H1 (cell line): Measurements from ENCODE around the gene ARGLU1. TPM values are rescaled to one million over a fixed set of nuclear protein-coding genes. Genes with fewer than 3 reads are reported as not detected.

Experiments used
- CTCF ChIA-PET: fragments of 300-600 bp; sonication (Branson Sonifier 250); formaldehyde crosslinking; loops from one replicate; lab custom pipeline; 2021; ENCODE audit not compliant: partially characterized antibody; lab: Charles Lee
- POLR2A ChIA-PET: fragments of 300-600 bp; sonication (Branson Sonifier 250); formaldehyde crosslinking; loops from one replicate; lab custom pipeline; 2021; ENCODE audit warnings: inconsistent platforms; ENCODE audit not compliant: partially characterized antibody; lab: Charles Lee
- DNase-seq, 2 experiments: peaks; one replicate each; pipeline versions ENCODE4 v3.0.0 to v3.0.0-alpha.2; 2010 to 2022; ENCODE audit warnings: low spot score in 2 of 2, low read depth in 1 of 2, mixed read lengths in 1 of 2
- FAIRE-seq: peaks from 2 replicates; lab custom pipeline; 2011; peaks lifted over from hg19 to GRCh38; lab: Jason Lieb, UNC
- H2AFZ ChIP-seq: 2 replicates; pipeline ENCODE4 v1.8.1; 2012; ENCODE audit warnings: low read length, inconsistent platforms
- H2AK5ac ChIP-seq: 2 replicates; pipeline ENCODE4 v1.6.1; 2013; ENCODE audit warnings: low read depth, low read length
- H2BK120ac ChIP-seq: replicated peaks from 2 replicates; pipeline ENCODE3; 2013; ENCODE audit warnings: low read depth, low read length, inconsistent platforms
- H2BK12ac ChIP-seq: 2 replicates; pipeline ENCODE4 v1.6.1; 2013; ENCODE audit warnings: low read depth, low read length
- H2BK15ac ChIP-seq: 2 replicates; pipeline ENCODE4 v1.6.1; 2013; ENCODE audit warnings: low read length
- H2BK20ac ChIP-seq: 2 replicates; pipeline ENCODE4 v1.6.1; 2013; ENCODE audit warnings: low read length
- H2BK5ac ChIP-seq: 2 replicates; pipeline ENCODE4 v1.6.1; 2013; ENCODE audit warnings: low read depth, low read length
- H3K14ac ChIP-seq: 2 replicates; pipeline ENCODE4 v1.6.1; 2013; ENCODE audit warnings: inconsistent platforms; ENCODE audit not compliant: insufficient read length
- H3K18ac ChIP-seq: 2 replicates; pipeline ENCODE4 v1.6.1; 2013; ENCODE audit warnings: low read length; ENCODE audit errors: extremely low read depth
- H3K23ac ChIP-seq: 2 replicates; pipeline ENCODE4 v1.6.1; 2013; ENCODE audit warnings: inconsistent platforms; ENCODE audit not compliant: insufficient read length
- H3K23me2 ChIP-seq: 2 replicates; pipeline ENCODE4 v1.6.1; 2013; ENCODE audit warnings: low read depth, low read length
- H3K27ac ChIP-seq: 2 replicates; pipeline ENCODE4 v1.6.1; 2011; ENCODE audit warnings: low read depth, low read length, inconsistent platforms
- H3K27me3 ChIP-seq, 4 experiments: replicated peaks in 1 of 4; 1 replicate in 1 of 4; 2 replicates in 3 of 4; pipeline versions ENCODE4 v1.6.1 to v1.8.1; 2011 to 2013; ENCODE audit warnings: low read length in 3 of 4, mild to moderate bottlenecking in 3 of 4, inconsistent platforms in 2 of 4, mixed read lengths in 2 of 4, moderate library complexity in 1 of 4; ENCODE audit not compliant: control insufficient read depth in 3 of 4, insufficient read depth in 3 of 4; ENCODE audit errors: extremely low read depth in 1 of 4
- H3K36me3 ChIP-seq, 4 experiments: 2 replicates each; pipeline versions ENCODE4 v1.6.1 to v1.8.1; 2011 to 2013; ENCODE audit warnings: mild to moderate bottlenecking in 4 of 4, low read length in 3 of 4, moderate library complexity in 2 of 4, control low read depth in 1 of 4, inconsistent platforms in 1 of 4; ENCODE audit not compliant: insufficient read depth in 4 of 4, control insufficient read depth in 2 of 4
- H3K4ac ChIP-seq: replicated peaks from 2 replicates; pipeline ENCODE3; 2013; ENCODE audit warnings: low read length, low read depth, mixed read lengths, inconsistent platforms; ENCODE audit not compliant: insufficient read length
- H3K4me1 ChIP-seq, 4 experiments: replicated peaks in 1 of 4; 1 replicate in 1 of 4; 2 replicates in 3 of 4; pipeline versions ENCODE4 v1.6.1 to v1.8.1; 2011 to 2013; ENCODE audit warnings: low read length in 3 of 4, inconsistent platforms in 2 of 4, mixed read lengths in 1 of 4; ENCODE audit not compliant: insufficient read depth in 4 of 4, control insufficient read depth in 3 of 4
- H3K4me2 ChIP-seq, 2 experiments: 2 replicates each; pipeline versions ENCODE4 v1.6.1 to v1.8.1; 2011 to 2013; ENCODE audit warnings: low read depth in 2 of 2, low read length in 2 of 2, control low read depth in 1 of 2, inconsistent platforms in 1 of 2, mild to moderate bottlenecking in 1 of 2; ENCODE audit not compliant: insufficient read depth in 1 of 2
- H3K4me3 ChIP-seq, 4 experiments: fragments of 200-600, 300-600 bp in 1 of 4; sonication (generic), shearing (Covaris generic), sonication (Bioruptor Twin) in 1 of 4; 2 replicates each; pipeline versions ENCODE4 v1.5.1 to v1.8.1; 2011 to 2016; ENCODE audit warnings: low read length in 4 of 4, low read depth in 3 of 4, control low read depth in 2 of 4, inconsistent platforms in 2 of 4, mild to moderate bottlenecking in 2 of 4, mixed read lengths in 1 of 4, moderate library complexity in 1 of 4; ENCODE audit not compliant: insufficient read depth in 2 of 4; ENCODE audit errors: extremely low read depth in 1 of 4
- H3K56ac ChIP-seq: replicated peaks from 2 replicates; pipeline ENCODE3; 2013; ENCODE audit warnings: low read depth, mild to moderate bottlenecking, mixed read lengths, low read length, inconsistent platforms; ENCODE audit not compliant: insufficient read length
- H3K79me1 ChIP-seq: 2 replicates; pipeline ENCODE4 v1.6.1; 2013; ENCODE audit warnings: low read depth, low read length, control low read depth
- H3K79me2 ChIP-seq, 2 experiments: 2 replicates each; pipeline versions ENCODE4 v1.6.1 to v1.8.1; 2012 to 2013; ENCODE audit warnings: low read length in 2 of 2, mild to moderate bottlenecking in 2 of 2, inconsistent platforms in 1 of 2; ENCODE audit not compliant: insufficient read depth in 2 of 2, control insufficient read depth in 1 of 2
- H3K9ac ChIP-seq, 4 experiments: replicated peaks in 1 of 4; 1 replicate in 1 of 4; 2 replicates in 3 of 4; pipeline versions ENCODE4 v1.6.1 to v1.8.1; 2011 to 2013; ENCODE audit warnings: low read depth in 3 of 4, low read length in 3 of 4, control low read depth in 2 of 4, mild to moderate bottlenecking in 2 of 4, moderate library complexity in 2 of 4, inconsistent platforms in 1 of 4; ENCODE audit errors: extremely low read depth in 1 of 4
- H3K9me3 ChIP-seq, 2 experiments: 2 replicates each; pipeline versions ENCODE4 v1.6.1 to v1.8.1; 2012 to 2013; ENCODE audit warnings: mild to moderate bottlenecking in 2 of 2, moderate library complexity in 2 of 2, control low read depth in 1 of 2, inconsistent platforms in 1 of 2, low read depth in 1 of 2, low read length in 1 of 2, mixed read lengths in 1 of 2; ENCODE audit not compliant: insufficient read depth in 2 of 2
- H4K20me1 ChIP-seq, 2 experiments: replicated peaks in 1 of 2; 2 replicates each; pipeline versions ENCODE3 to v1.8.1; 2011 to 2013; ENCODE audit warnings: inconsistent platforms in 2 of 2, low read length in 2 of 2, mild to moderate bottlenecking in 1 of 2; ENCODE audit not compliant: insufficient read depth in 2 of 2, control insufficient read depth in 1 of 2
- H4K5ac ChIP-seq: 2 replicates; pipeline ENCODE4 v1.6.1; 2013; ENCODE audit warnings: low read length, low read depth, mixed read lengths, inconsistent platforms; ENCODE audit not compliant: insufficient read length
- H4K8ac ChIP-seq: 2 replicates; pipeline ENCODE4 v1.8.0; 2013; ENCODE audit warnings: mild to moderate bottlenecking, moderate library complexity, low read length, inconsistent platforms; ENCODE audit not compliant: insufficient read depth; ENCODE audit errors: extremely low read depth
- H4K91ac ChIP-seq: replicated peaks from 2 replicates; pipeline ENCODE3; 2013; ENCODE audit warnings: low read length, mixed read lengths, inconsistent platforms; ENCODE audit not compliant: insufficient read length
- BACH1 ChIP-seq: IDR thresholded peaks from 2 replicates; pipeline ENCODE4 v1.6.1; 2012; ENCODE audit warnings: low read length, improper control_type of control experiment
- CBX5 ChIP-seq: fragments of 300-800, 300-1000 bp; sonication (generic); IDR thresholded peaks from 2 replicates; pipeline ENCODE4 v1.7.1; 2016; ENCODE audit warnings: antibody characterized with exemption, low read length, low read depth
- CBX8 ChIP-seq: fragments of 300-800, 300-1000 bp; sonication (generic); IDR thresholded peaks from 2 replicates; pipeline ENCODE4 v1.7.1; 2016; ENCODE audit warnings: low read depth, low read length, borderline replicate concordance
- CHD2 ChIP-seq: IDR thresholded peaks from 2 replicates; pipeline ENCODE4 v1.6.1; 2012; ENCODE audit warnings: low read length, improper control_type of control experiment
- FOSL1 ChIP-seq: IDR thresholded peaks from 2 replicates; pipeline ENCODE4 v1.6.1; 2011; ENCODE audit warnings: mild to moderate bottlenecking, low read depth, low read length, moderate library complexity; ENCODE audit not compliant: insufficient read depth
- GABPA ChIP-seq: IDR thresholded peaks from 2 replicates; pipeline ENCODE4 v1.6.1; 2011; ENCODE audit warnings: mild to moderate bottlenecking, low read length, moderate library complexity, borderline replicate concordance; ENCODE audit not compliant: insufficient read depth
- HDAC2 ChIP-seq, 2 experiments: fragments of 300-600 bp in 1 of 2; sonication (generic) in 1 of 2; IDR thresholded peaks; 2 replicates each; pipeline ENCODE4 v1.6.1; 2011 to 2012; ENCODE audit warnings: low read depth in 2 of 2, low read length in 2 of 2, mild to moderate bottlenecking in 2 of 2, moderate library complexity in 2 of 2, borderline replicate concordance in 1 of 2, inconsistent platforms in 1 of 2
- MAFK ChIP-seq: IDR thresholded peaks from 2 replicates; pipeline ENCODE4 v1.6.1; 2012; ENCODE audit warnings: low read depth, mild to moderate bottlenecking, improper control_type of control experiment, low read length
- NRF1 ChIP-seq: IDR thresholded peaks from 2 replicates; pipeline ENCODE4 v1.6.1; 2011; ENCODE audit warnings: mild to moderate bottlenecking, low read depth, low read length, improper control_type of control experiment
- SAP30 ChIP-seq: fragments of 300-600 bp; sonication (generic); IDR thresholded peaks from 2 replicates; pipeline ENCODE4 v1.7.1; 2012; ENCODE audit warnings: low read length, moderate library complexity, mild to moderate bottlenecking, inconsistent platforms; ENCODE audit not compliant: insufficient read depth, insufficient replicate concordance
- SIRT6 ChIP-seq: IDR thresholded peaks from one replicate; pipeline ENCODE4 v1.7.1; 2012; ENCODE audit warnings: low read length, inconsistent platforms
- SP4 ChIP-seq: IDR thresholded peaks from 2 replicates; pipeline ENCODE4 v1.6.1; 2012; ENCODE audit warnings: low read length, inconsistent platforms
- YY1 ChIP-seq: IDR thresholded peaks from 2 replicates; pipeline ENCODE4 v1.6.1; 2011; ENCODE audit warnings: low read depth, mild to moderate bottlenecking, low read length
- ZNF274 ChIP-seq: IDR thresholded peaks from 2 replicates; pipeline ENCODE4 v1.7.0; 2012; ENCODE audit warnings: low read length, borderline replicate concordance; ENCODE audit errors: extremely low read depth
- WGBS, 2 experiments: shearing (Covaris generic) in 1 of 2; methylation state at CpG; one replicate each; pipeline versions ENCODE4 v1.1.6 to v1.1.7; 2013 to 2015; ENCODE audit warnings: low lambda C conversion rate in 2 of 2, mixed read lengths in 2 of 2, inconsistent platforms in 1 of 2, low coverage in 1 of 2, missing lambda C conversion rate in 1 of 2; ENCODE audit not compliant: insufficient replicate concordance in 2 of 2, insufficient coverage in 1 of 2, insufficient read length in 1 of 2; ENCODE audit errors: extremely low coverage in 1 of 2, missing lambda C conversion rate in 1 of 2; 5-methylcytosine and 5-hydroxymethylcytosine counted together
- polyA plus RNA-seq, 7 experiments: library from polyadenylated mRNA; depleted of rRNA in 3 of 7; stranded (reverse) in 5 of 7; unstranded in 2 of 7; fragments of >200 nt in 5 of 7; fragments of 200-250 nt in 2 of 7; gene quantifications; 1 replicate in 5 of 7; 2 replicates in 1 of 7; 4 replicates in 1 of 7; pipeline versions ENCODE4 v1.2.1 to v1.2.3, GENCODE V29; 2011 to 2013; ENCODE audit warnings: missing spikeins in 2 of 7, mixed read lengths in 2 of 7
- total RNA-seq: library from RNA; stranded (reverse); fragmentation: NEBNext Ultra II Directional; extraction: Animal tissue kit (Norgen Biotek cat#: 25700); gene quantifications from 2 replicates; pipeline ENCODE4 v1.2.1, GENCODE V29; 2021

The ARGLU1 gene
- total and polyA plus RNA-seq, 2 of the 8 experiments (the other 6 are each of a cell fraction or from before 2014, with no cell fraction given): 47.8 to 84.9 TPM

DNA sequence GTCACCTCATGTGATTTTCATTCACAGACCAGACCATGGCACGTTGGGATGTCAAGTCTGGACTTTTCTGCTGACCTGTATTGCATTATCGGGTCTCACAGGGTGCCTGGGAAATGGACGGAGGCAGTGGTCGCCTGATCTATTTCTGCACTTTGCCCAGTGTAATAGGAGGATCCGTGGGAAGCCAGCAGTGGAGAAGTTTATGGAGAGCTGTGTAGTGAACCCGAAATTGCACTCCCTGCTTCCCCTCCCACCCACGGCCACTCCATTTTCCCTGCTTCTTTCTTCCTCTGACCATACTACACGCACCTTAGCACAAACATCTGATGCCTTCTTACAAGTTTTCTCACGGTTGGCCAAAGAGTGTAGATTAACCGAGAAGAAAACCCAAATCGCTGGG, 49.4 kb downstream of the ARGLU1 start:
- Histone ChIP-seq H4K91ac (no peak overlapping the region), H3K36me3 (no peaks in the 10 kb centered on the region), H2BK20ac (no peak overlapping the region), H3K79me2 (peaks cover 0 to 65% of the 10 kb centered on the region in 2 experiments; a peak in 2 of 4 replicates), H4K8ac (no peak overlapping the region), H2BK5ac (no peak overlapping the region), H2AK5ac (no peak overlapping the region), H2AFZ (no peak overlapping the region), H3K23ac (no peak overlapping the region), H3K9me3 (no peaks in the 10 kb centered on the region), H2BK15ac (no peak overlapping the region), H3K14ac (no peak overlapping the region), H2BK12ac (no peak overlapping the region), H3K27me3 (no peaks in the 10 kb centered on the region), H3K4me3 (no peak overlapping the region), H3K4me2 (no peak overlapping the region), H4K20me1 (peaks cover 0 to 1% of the 10 kb centered on the region in 2 experiments), H3K9ac (no peak overlapping the region), H2BK120ac (no peak overlapping the region), H3K56ac (no peak overlapping the region), H3K79me1 (no peaks in the 10 kb centered on the region), H3K27ac (no peak overlapping the region), H4K5ac (no peak overlapping the region), H3K18ac (no peak overlapping the region), H3K4ac (no peak overlapping the region), H3K23me2 (no peaks in the 10 kb centered on the region), H3K4me1 (peaks cover 3 to 18% (median 12%) of the 10 kb centered on the region in 4 experiments; a peak in 5 of 7 replicates)
- ChIA-PET CTCF (interaction anchor here (1.0 kb wide), 1 partner anchor 43 kb away, joined by 3 read pairs; no protein-coding TSS in a partner anchor), POLR2A (interaction anchor here (1.3 kb wide), 1 partner anchor 19 kb away, joined by 4 read pairs; no protein-coding TSS in a partner anchor)
- DNase-seq: no peak
- 91% methylated on average over 11 of the region's 11 CpGs; no CpG with 5 or more reads in 1 of the 2 experiments for WGBS, 2 experiments
- FAIRE-seq: no peak
- TF ChIP-seq BACH1 (no peak), GABPA (no peak), SAP30 (no peak), CBX5 (no peak), CBX8 (no peak), MAFK (no peak), YY1 (no peak), CHD2 (no peak), ZNF274 (no peak), FOSL1 (no peak), HDAC2 (IDR thresholded peaks at IDR 0.05; ENCODE audit: borderline replicate concordance in 1 of 2, low read depth in 2 of 2, low read length in 2 of 2) (no peak), SP4 (no peak), SIRT6 (no peak), NRF1 (no peak)
